Astrocyte (in vitro differentiated cells and primary cell): ENCODE data around the gene SELENOT. TPM values are rescaled to one million over a fixed set of nuclear protein-coding genes. Genes with fewer than 3 reads are reported as not detected.

Experiments
- DNase-seq: peaks from one replicate; pipeline ENCODE4 v3.0.0-alpha.2; 2010; ENCODE audit warnings: low read depth
- FAIRE-seq: peaks from 2 replicates; lab custom pipeline; 2011; peaks lifted over from hg19 to GRCh38; lab: Jason Lieb, UNC
- H2AFZ ChIP-seq: 2 replicates; pipeline ENCODE4 v1.6.0; 2012; ENCODE audit warnings: low read depth, low read length, inconsistent platforms
- H3K27ac ChIP-seq: 2 replicates; pipeline ENCODE4 v1.5.1; 2011; ENCODE audit warnings: low read depth, low read length, inconsistent platforms
- H3K27me3 ChIP-seq: 2 replicates; pipeline ENCODE4 v1.6.0; 2011; ENCODE audit warnings: low read length, inconsistent platforms; ENCODE audit not compliant: insufficient read depth
- H3K36me3 ChIP-seq: 2 replicates; pipeline ENCODE4 v1.5.1; 2011; ENCODE audit warnings: low read length, inconsistent platforms; ENCODE audit not compliant: insufficient read depth
- H3K4me1 ChIP-seq: 2 replicates; pipeline ENCODE4 v1.5.1; 2011; ENCODE audit warnings: low read length, inconsistent platforms; ENCODE audit not compliant: insufficient read depth
- H3K4me2 ChIP-seq: 2 replicates; pipeline ENCODE4 v1.6.0; 2012; ENCODE audit warnings: low read length, inconsistent platforms
- H3K4me3 ChIP-seq: 2 replicates; pipeline ENCODE4 v1.5.1; 2011; ENCODE audit warnings: low read depth, mild to moderate bottlenecking, low read length, inconsistent platforms; ENCODE audit not compliant: insufficient read depth
- H3K79me2 ChIP-seq: 2 replicates; pipeline ENCODE4 v1.6.0; 2012; ENCODE audit warnings: mild to moderate bottlenecking, low read length, inconsistent platforms; ENCODE audit not compliant: insufficient read depth
- H3K9ac ChIP-seq: 2 replicates; pipeline ENCODE4 v1.6.0; 2012; ENCODE audit warnings: mild to moderate bottlenecking, low read length, inconsistent platforms
- H3K9me3 ChIP-seq: 2 replicates; pipeline ENCODE4 v1.5.1; 2012; ENCODE audit warnings: low read depth, mild to moderate bottlenecking, low read length, inconsistent platforms; ENCODE audit not compliant: insufficient read depth
- H4K20me1 ChIP-seq: 2 replicates; pipeline ENCODE4 v1.6.0; 2012; ENCODE audit warnings: low read length, inconsistent platforms; ENCODE audit not compliant: insufficient read depth
- H3K27ac Mint-ChIP-seq: one replicate; pipeline ENCODE4 v1.8.0; 2021; ENCODE audit warnings: mild to moderate bottlenecking, mixed read lengths; ENCODE audit not compliant: unreplicated experiment
- H3K27me3 Mint-ChIP-seq: one replicate; pipeline ENCODE4 v1.8.0; 2021; ENCODE audit warnings: low read depth, mixed read lengths; ENCODE audit not compliant: unreplicated experiment
- H3K36me3 Mint-ChIP-seq: one replicate; pipeline ENCODE4 v1.8.0; 2021; ENCODE audit warnings: low read depth, mixed read lengths; ENCODE audit not compliant: unreplicated experiment
- H3K4me1 Mint-ChIP-seq: one replicate; pipeline ENCODE4 v1.8.0; 2021; ENCODE audit warnings: low read depth, mixed read lengths; ENCODE audit not compliant: unreplicated experiment
- H3K4me3 Mint-ChIP-seq: one replicate; pipeline ENCODE4 v1.8.0; 2021; ENCODE audit warnings: mild to moderate bottlenecking, moderate library complexity, mixed read lengths; ENCODE audit not compliant: unreplicated experiment
- H3K9me3 Mint-ChIP-seq: one replicate; pipeline ENCODE4 v1.8.0; 2021; ENCODE audit warnings: mild to moderate bottlenecking, mixed read lengths; ENCODE audit not compliant: unreplicated experiment
- EZH2 ChIP-seq: IDR thresholded peaks from 2 replicates; pipeline ENCODE4 v1.6.1; 2012; ENCODE audit warnings: mild to moderate bottlenecking, low read length, inconsistent platforms; ENCODE audit not compliant: insufficient read depth
- total RNA-seq: library from RNA; stranded (reverse); gene quantifications from 2 replicates; pipeline ENCODE4 v1.2.1, GENCODE V29; 2021
- TF ChIP-seq, protein P1 (sequence below): IDR thresholded peaks from 2 replicates; pipeline ENCODE4 v1.5.1; 2011; ENCODE audit warnings: low read depth, mild to moderate bottlenecking, inconsistent platforms, low read length, moderate library complexity; ENCODE audit not compliant: insufficient read depth

Gene SELENOT
- total RNA-seq, 1 donor from 2014 or later, result 132 TPM

DNA sequence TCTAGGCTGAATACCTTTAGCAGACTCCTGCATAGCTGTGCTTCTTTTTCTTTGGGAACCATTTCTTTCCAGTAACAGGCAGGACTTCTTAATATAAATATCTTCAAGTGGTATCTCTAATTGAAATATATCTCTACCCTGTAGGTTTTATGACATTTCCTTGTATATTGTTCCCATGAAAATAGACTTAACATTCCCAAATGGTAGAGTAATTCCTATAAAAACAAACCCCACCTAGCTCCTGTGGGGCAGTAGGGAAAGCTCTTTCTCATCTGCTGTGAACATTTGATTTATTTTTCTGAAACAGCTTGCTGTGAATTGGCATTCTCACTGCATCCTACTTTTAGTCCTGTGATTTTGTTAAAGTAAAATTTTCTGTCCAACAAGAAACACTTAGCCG is 20.8 kb downstream of the SELENOT start:
- peak overlapping the region; percentile 21 for H3K4me2 ChIP-seq
- no peak for TF ChIP-seq EZH2
- TF ChIP-seq, protein P1, sequence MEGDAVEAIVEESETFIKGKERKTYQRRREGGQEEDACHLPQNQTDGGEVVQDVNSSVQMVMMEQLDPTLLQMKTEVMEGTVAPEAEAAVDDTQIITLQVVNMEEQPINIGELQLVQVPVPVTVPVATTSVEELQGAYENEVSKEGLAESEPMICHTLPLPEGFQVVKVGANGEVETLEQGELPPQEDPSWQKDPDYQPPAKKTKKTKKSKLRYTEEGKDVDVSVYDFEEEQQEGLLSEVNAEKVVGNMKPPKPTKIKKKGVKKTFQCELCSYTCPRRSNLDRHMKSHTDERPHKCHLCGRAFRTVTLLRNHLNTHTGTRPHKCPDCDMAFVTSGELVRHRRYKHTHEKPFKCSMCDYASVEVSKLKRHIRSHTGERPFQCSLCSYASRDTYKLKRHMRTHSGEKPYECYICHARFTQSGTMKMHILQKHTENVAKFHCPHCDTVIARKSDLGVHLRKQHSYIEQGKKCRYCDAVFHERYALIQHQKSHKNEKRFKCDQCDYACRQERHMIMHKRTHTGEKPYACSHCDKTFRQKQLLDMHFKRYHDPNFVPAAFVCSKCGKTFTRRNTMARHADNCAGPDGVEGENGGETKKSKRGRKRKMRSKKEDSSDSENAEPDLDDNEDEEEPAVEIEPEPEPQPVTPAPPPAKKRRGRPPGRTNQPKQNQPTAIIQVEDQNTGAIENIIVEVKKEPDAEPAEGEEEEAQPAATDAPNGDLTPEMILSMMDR, result no peak
- H3K4me1 ChIP-seq, result peaks cover 15% of the 10 kb centered on the region
- no peaks in the 10 kb centered on the region for H3K9me3 Mint-ChIP-seq
- H3K36me3 ChIP-seq, result peaks cover 26% of the 10 kb centered on the region
- peaks cover 55% of the 10 kb centered on the region for H3K79me2 ChIP-seq
- H3K4me3 Mint-ChIP-seq, result no peak overlapping the region
- peaks cover 9% of the 10 kb centered on the region for H3K4me1 Mint-ChIP-seq
- no peak overlapping the region for H2AFZ ChIP-seq
- no peaks in the 10 kb centered on the region for H3K27me3 ChIP-seq
- no peak for DNase-seq
- peak overlapping the region; percentile 86 for H3K27ac Mint-ChIP-seq
- no peak overlapping the region for H3K9ac ChIP-seq
- peaks cover 47% of the 10 kb centered on the region for H4K20me1 ChIP-seq
- FAIRE-seq, result no peak
- peaks cover 9% of the 10 kb centered on the region for H3K36me3 Mint-ChIP-seq
- H3K27ac ChIP-seq, result peak overlapping the region; percentile 40
- H3K27me3 Mint-ChIP-seq, result no peaks in the 10 kb centered on the region
- H3K9me3 ChIP-seq, result no peaks in the 10 kb centered on the region
- no peak overlapping the region for H3K4me3 ChIP-seq

DNA sequence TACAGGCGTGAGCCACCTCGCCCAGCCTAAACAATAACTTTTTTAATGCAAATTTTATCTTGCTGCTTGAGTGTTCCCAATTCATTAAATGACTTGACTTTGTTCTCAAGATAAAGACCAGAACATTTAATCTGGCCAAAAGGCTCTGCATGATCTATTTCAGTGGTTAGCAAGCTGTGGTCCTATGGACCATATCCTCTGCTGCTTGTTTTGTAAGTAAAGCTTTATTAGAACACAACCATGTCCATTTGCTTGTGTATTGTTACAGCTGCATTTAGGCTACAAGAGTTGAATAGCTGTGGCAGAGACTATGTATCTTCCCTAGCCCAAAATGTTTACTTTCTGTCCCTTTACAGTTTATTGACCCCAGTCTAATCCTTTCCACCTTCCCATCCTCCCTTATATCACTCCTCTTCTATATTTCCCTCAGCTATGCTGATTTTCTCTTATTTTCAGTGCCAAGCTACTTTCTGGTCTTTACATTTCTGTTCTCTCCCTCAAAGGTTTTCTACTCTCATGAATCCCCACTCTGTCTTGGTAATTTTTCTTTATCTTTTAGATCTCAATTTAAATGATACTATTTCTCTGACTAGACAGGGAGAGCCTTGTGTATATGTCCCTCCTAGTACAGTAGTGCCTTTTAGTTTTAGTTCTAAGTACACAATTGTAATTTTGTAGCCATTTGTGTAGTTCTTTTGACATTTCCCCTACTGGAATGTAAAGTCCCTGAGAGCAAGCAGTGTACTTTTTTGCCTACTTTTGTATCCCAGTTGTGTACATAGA is 23.2 kb downstream of the SELENOT start:
- H3K27ac ChIP-seq, result no peak overlapping the region
- Mint-ChIP-seq H3K9me3 (no peaks in the 10 kb centered on the region), H3K36me3 (peaks cover 10% of the 10 kb centered on the region), H3K27me3 (no peaks in the 10 kb centered on the region), H3K4me1 (peaks cover 6% of the 10 kb centered on the region), H3K27ac (no peak overlapping the region), H3K4me3 (no peak overlapping the region)
- no peak overlapping the region for H2AFZ ChIP-seq
- peaks cover 26% of the 10 kb centered on the region for H3K36me3 ChIP-seq
- H3K4me3 ChIP-seq, result no peak overlapping the region
- peaks cover 33% of the 10 kb centered on the region for H3K79me2 ChIP-seq
- no peaks in the 10 kb centered on the region for H3K27me3 ChIP-seq
- H3K9ac ChIP-seq, result no peak overlapping the region
- no peak overlapping the region for H3K4me2 ChIP-seq
- no peak for FAIRE-seq
- peaks cover 15% of the 10 kb centered on the region for H3K4me1 ChIP-seq
- TF ChIP-seq, protein P1, result no peak
- TF ChIP-seq EZH2, result no peak
- H3K9me3 ChIP-seq, result no peaks in the 10 kb centered on the region
- H4K20me1 ChIP-seq, result peaks cover 30% of the 10 kb centered on the region
- no peak for DNase-seq

DNA sequence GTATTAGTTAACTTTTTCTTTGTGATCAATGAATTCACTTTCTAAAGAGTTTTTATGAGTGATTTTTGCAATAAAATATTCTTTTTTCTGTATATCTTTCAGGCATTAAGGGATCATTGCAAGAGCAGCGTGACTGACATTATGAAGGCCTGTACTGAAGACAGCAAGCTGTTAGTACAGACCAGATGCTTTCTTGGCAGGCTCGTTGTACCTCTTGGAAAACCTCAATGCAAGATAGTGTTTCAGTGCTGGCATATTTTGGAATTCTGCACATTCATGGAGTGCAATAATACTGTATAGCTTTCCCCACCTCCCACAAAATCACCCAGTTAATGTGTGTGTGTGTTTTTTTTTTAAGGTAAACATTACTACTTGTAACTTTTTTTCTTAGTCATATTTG is 24.4 kb downstream of the SELENOT start:
- H3K9me3 Mint-ChIP-seq, result no peaks in the 10 kb centered on the region
- Histone ChIP-seq H3K9ac (no peak overlapping the region), H3K9me3 (no peaks in the 10 kb centered on the region), H3K79me2 (peaks cover 20% of the 10 kb centered on the region), H3K4me1 (peaks cover 10% of the 10 kb centered on the region), H3K4me3 (no peak overlapping the region), H3K27me3 (no peaks in the 10 kb centered on the region), H4K20me1 (peaks cover 18% of the 10 kb centered on the region), H3K36me3 (peaks cover 26% of the 10 kb centered on the region), H3K4me2 (no peak overlapping the region), H3K27ac (no peak overlapping the region), H2AFZ (no peak overlapping the region)
- H3K4me3 Mint-ChIP-seq, result no peak overlapping the region
- H3K27me3 Mint-ChIP-seq, result no peaks in the 10 kb centered on the region
- FAIRE-seq (no peak), DNase-seq (peak; percentile 34)
- H3K27ac Mint-ChIP-seq, result no peak overlapping the region
- H3K4me1 Mint-ChIP-seq, result peaks cover 5% of the 10 kb centered on the region
- peaks cover 10% of the 10 kb centered on the region for H3K36me3 Mint-ChIP-seq
- TF ChIP-seq, protein P1, result no peak
- TF ChIP-seq EZH2, result no peak
